Body of pancreas (tissue), 4 donors: ENCODE measurements around the gene ZNF273. TPM values are rescaled to one million over a fixed set of nuclear protein-coding genes. Genes with fewer than 3 reads are reported as not detected.

Experiments used
- ATAC-seq: fragments of 150-250 bp; one replicate; pipeline ENCODE4 v1.9.1; 2016
- DNase-seq, 4 donors: peaks; one replicate each; pipeline ENCODE4 v3.0.0-alpha.2; 2019
- H3K27ac ChIP-seq, 4 donors: fragments of 200-600 bp; sonication (generic); 1 replicate in 3 of 4; 2 replicates in 1 of 4; pipeline versions ENCODE4 v1.5.1 to v1.6.1; 2016 to 2019; ENCODE audit warnings: mild to moderate bottlenecking in 1 of 4, mixed read lengths in 1 of 4, moderate library complexity in 1 of 4
- H3K27me3 ChIP-seq, 2 donors: fragments of 200-600 bp; sonication (generic); one replicate each; pipeline ENCODE4 v1.6.0; 2016; ENCODE audit warnings: mild to moderate bottlenecking in 1 of 2
- H3K36me3 ChIP-seq, 2 donors: fragments of 200-600 bp; sonication (generic); replicated peaks in 1 of 2; 2 replicates each; pipeline ENCODE4 v1.5.1; 2016; ENCODE audit warnings: low read depth in 2 of 2; ENCODE audit not compliant: insufficient read depth in 1 of 2
- H3K4me1 ChIP-seq: fragments of 200-600 bp; sonication (generic); one replicate; pipeline ENCODE4 v1.6.0; 2016
- H3K4me3 ChIP-seq, 2 donors: fragments of 200-600 bp; sonication (generic); 1 replicate in 1 of 2; 2 replicates in 1 of 2; pipeline ENCODE4 v1.5.1; 2016 to 2019
- H3K9me3 ChIP-seq, 3 donors: fragments of 200-600 bp; sonication (generic); 1 replicate in 2 of 3; 2 replicates in 1 of 3; pipeline ENCODE4 v1.5.1; 2016
- CTCF ChIP-seq, 7 experiments: fragments of 450-650 bp in 4 of 7; fragments of 200-600 bp in 3 of 7; sonication (generic) in 3 of 7; IDR thresholded peaks; one replicate each; pipeline ENCODE4 v1.5.1; 2016 to 2019; ENCODE audit warnings: antibody characterized with exemption in 7 of 7
- POLR2A ChIP-seq, 3 donors: fragments of 450-650 bp; IDR thresholded peaks; one replicate each; pipeline ENCODE4 v1.6.1; 2016; ENCODE audit warnings: antibody characterized with exemption in 3 of 3, mild to moderate bottlenecking in 2 of 3
- WGBS, 2 donors: methylation state at CpG; one replicate each; pipeline ENCODE4 v1.1.5; 2017; 5-methylcytosine and 5-hydroxymethylcytosine counted together
- intact Hi-C: fragments of 100-400 bp; cut with DNase I; formaldehyde crosslinking; loops from one replicate; pipeline ENCODE4 v1.15.1; 2023
- total RNA-seq, 2 donors: library from RNA; depleted of rRNA; stranded (reverse); fragments of >200 nt; gene quantifications; one replicate each; pipeline ENCODE4 v1.1.0, GENCODE V29; 2016

The ZNF273 gene
- total RNA-seq, 2 donors from 2014 or later: 4.2 to 19.4 TPM

GRCh38 chr7:64882341-64883112 is 20.5 kb upstream of the ZNF273 start:
- intact Hi-C loops: no loop called here
- no peak overlapping the region for H3K27ac ChIP-seq
- 13 to 33% methylated on average over 4 to 55 of the region's 55 CpGs for WGBS, 2 donors
- H3K9me3 ChIP-seq: no peaks in the 10 kb centered on the region
- no peak for TF ChIP-seq CTCF (IDR thresholded peaks at IDR 0.05)
- TF ChIP-seq POLR2A (IDR thresholded peaks at IDR 0.05): no peak
- peak; percentile 63 to 84 (median 68) for DNase-seq
- H3K4me3 ChIP-seq: no peak overlapping the region
- peak; percentile 82 for ATAC-seq
- H3K27me3 ChIP-seq: no peaks in the 10 kb centered on the region
- no peaks in the 10 kb centered on the region for H3K36me3 ChIP-seq
- peaks cover 11% of the 10 kb centered on the region for H3K4me1 ChIP-seq

DNA sequence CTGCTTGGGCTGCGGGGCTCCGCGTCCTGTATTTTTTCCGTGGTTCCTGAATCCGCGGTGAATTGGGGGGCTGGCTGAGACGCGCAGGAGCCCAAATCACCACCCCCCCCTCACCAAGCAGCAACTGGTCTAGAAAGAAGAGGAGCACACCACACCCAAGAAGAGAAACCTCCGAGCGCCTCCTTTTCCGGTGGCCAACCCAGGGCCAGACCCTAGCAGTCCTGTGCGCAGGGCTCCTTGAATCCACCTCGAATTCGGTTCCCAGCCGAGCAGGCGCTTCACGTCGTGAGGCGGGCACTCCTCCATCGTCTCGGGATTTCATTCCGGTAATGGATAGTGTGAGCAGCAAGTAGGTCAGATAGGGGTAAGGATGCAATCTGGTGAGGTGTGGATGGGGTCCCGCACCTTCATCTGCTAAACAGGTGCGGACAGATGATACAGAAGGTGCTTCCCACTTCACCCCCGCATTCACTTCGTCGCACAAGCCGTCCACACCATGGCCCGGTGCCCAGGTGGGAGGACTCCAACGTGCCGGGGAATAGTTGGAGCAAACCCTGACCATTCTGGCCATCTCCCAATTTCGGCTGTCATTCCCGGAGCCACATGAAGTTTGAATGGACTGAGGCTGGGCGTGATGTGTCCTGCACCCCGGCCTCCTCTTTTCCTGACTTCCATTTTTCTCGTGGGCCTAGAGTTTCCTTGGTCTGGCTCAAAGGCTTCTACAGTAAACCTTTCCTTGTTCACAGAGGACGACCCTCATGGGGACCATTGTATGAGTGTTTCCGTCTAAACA is 19.8 kb upstream of the ZNF273 start:
- Histone ChIP-seq H3K4me1 (peaks cover 16% of the 10 kb centered on the region), H3K4me3 (no peak overlapping the region), H3K27me3 (no peaks in the 10 kb centered on the region), H3K9me3 (no peaks in the 10 kb centered on the region), H3K27ac (no peak overlapping the region), H3K36me3 (no peaks in the 10 kb centered on the region)
- DNase-seq (no peak), ATAC-seq (no peak)
- 54% methylated on average over 37 to 38 of the region's 38 CpGs for WGBS, 2 donors
- intact Hi-C loops: no loop called here
- TF ChIP-seq CTCF (IDR thresholded peaks at IDR 0.05) (no peak), POLR2A (IDR thresholded peaks at IDR 0.05) (no peak)

- Histone ChIP-seq H3K27ac (no peak overlapping the region), H3K4me3 (no peak overlapping the region), H3K27me3 (no peaks in the 10 kb centered on the region), H3K4me1 (peaks cover 24% of the 10 kb centered on the region), H3K9me3 (no peaks in the 10 kb centered on the region), H3K36me3 (no peaks in the 10 kb centered on the region)
- DNase-seq: no peak
- no peak for TF ChIP-seq CTCF (IDR thresholded peaks at IDR 0.05)
- TF ChIP-seq POLR2A (IDR thresholded peaks at IDR 0.05): no peak
- 76 to 82% methylated on average over 22 of the region's 22 CpGs for WGBS, 2 donors
- no peak for ATAC-seq
- intact Hi-C loops: no loop called here
Observed at GRCh38 chr7:64884085-64884912, 18.8 kb upstream of the ZNF273 start.

DNA sequence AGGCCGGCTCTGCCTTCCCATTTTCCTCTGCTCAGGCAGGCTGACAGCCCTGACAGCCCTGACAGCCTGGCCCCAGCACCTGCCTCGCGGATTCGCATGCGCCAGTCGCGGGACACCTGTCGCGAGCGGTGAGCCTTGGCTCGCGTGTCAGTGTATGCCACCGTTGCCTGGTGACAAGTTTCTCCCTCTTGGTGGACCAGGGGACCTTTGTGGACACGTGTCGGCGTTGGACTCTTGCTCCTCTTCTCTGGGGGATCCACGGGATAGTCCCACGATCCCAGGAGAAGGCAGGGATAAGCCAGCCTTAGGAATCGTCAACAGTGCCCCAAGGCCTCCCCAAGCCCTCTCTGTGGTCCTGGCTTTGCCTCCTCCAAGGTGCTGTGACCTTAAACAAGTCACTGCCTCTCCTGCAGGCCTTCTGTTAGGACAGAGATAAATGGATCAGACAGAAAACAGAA is 18.1 kb upstream of the ZNF273 start:
- no peak for DNase-seq
- Histone ChIP-seq H3K4me3 (no peak overlapping the region), H3K4me1 (peaks cover 30% of the 10 kb centered on the region), H3K9me3 (no peaks in the 10 kb centered on the region), H3K27me3 (no peaks in the 10 kb centered on the region), H3K27ac (no peak overlapping the region), H3K36me3 (no peaks in the 10 kb centered on the region)
- WGBS, 2 donors: 77 to 78% methylated on average over 15 to 19 of the region's 19 CpGs
- ATAC-seq: no peak
- no peak for TF ChIP-seq CTCF (IDR thresholded peaks at IDR 0.05)
- TF ChIP-seq POLR2A (IDR thresholded peaks at IDR 0.05): no peak
- intact Hi-C loops: no loop called here
